Right ventricle myocardium superior (tissue), 1 donor: Measurements from ENCODE around the gene MLLT3. TPM values are rescaled to one million over a fixed set of nuclear protein-coding genes. Genes with fewer than 3 reads are reported as not detected.
"Not testable (repeated sequence)": the region's sequence is repeated elsewhere in the genome, so short reads cannot be mapped to it uniquely, and the experiment has no call there.

Experiments
- ATAC-seq: fragments of 200-7000 bp; cut with Tn5 transposase; one replicate; pipeline ENCODE4 v1.9.1; 2020; ENCODE audit warnings: mild to moderate bottlenecking; ENCODE audit not compliant: poor library complexity
- DNase-seq: peaks from one replicate; pipeline ENCODE4 v3.0.0-alpha.2; 2020
- intact Hi-C: fragments of 100-400 bp; cut with DNase I; formaldehyde crosslinking; loops from one replicate; pipeline ENCODE4 v1.11.2; 2022
- long read RNA-seq: library from polyadenylated mRNA; unstranded; transcript quantifications from one replicate; pipeline ENCODE4 v2.0.0, GENCODE V29; 2021
- total RNA-seq: library from RNA; stranded (reverse); fragmentation: NEBNext Ultra II Directional; extraction: Animal tissue kit (Norgen Biotek cat#: 25700); gene quantifications from one replicate; pipeline ENCODE4 v1.2.1, GENCODE V29; 2021
- donor health status: DM: no; HTN: yes; CAD: no; lungs with severe emphysema.

Gene MLLT3
- total RNA-seq = 11.4 TPM
- long read RNA-seq, full-length matches to known transcripts = 22 of 26 reads
- long read RNA-seq, partial matches to known transcripts = 3 of 26 reads
- long read RNA-seq, other reads (novel, unspliced or antisense) = 1 of 26 reads

DNA sequence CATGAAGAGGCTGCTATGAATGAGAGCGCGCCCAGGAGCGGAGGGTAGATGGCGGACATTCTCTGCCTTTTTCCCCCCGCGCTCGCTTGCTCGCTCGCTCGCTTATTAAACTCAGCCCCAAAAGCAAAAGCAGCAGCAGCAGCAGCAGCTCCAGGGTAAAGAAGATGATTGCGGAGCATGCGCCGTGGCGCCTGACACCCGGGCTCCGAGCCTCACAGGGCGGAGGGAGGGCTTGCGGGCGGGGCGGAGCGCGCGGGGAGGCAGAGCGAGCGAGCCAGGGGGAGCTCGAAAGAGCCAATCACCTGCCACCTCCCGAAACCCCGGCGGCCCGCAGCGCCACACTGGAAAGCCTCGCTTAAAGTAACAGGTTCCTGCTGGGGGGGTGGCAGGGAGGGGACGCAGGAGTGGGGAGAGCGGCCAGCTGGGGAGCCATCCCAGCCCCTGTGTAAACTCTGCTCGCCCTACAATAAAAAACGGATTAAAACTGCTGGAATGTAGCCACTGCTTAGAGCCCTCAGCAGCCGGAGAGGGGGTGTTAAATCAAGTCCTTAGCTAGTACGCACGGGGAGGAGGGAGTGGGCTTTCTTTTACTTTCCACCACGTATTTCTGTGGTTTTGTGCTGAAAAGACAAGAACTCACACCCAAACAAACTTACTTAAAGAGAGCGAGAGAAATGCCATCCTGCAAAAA is at the start of gene MLLT3:
Gene MLLT3, minus strand, starts transcription at position 170 of the 691 bp plus-strand sequence.
- intact Hi-C loops = loop anchor here (5.0 to 10.0 kb wide), 4 partner anchors 60 to 688 kb away; partner anchors contain the start of gene FOCAD
- peak; percentile 95 for ATAC-seq
- peak; percentile 98 for DNase-seq

- intact Hi-C loops = no loop called here
- ATAC-seq (peak; percentile 58), DNase-seq (no peak)
Observed at GRCh38 chr9:20671635-20672034, 49.3 kb upstream of the MLLT3 start.

- intact Hi-C loops = no loop called here
- ATAC-seq = no peak
- no peak for DNase-seq
Observed at GRCh38 chr9:20670395-20670794, 48.1 kb upstream of the MLLT3 start.

- ATAC-seq (no peak), DNase-seq (no peak)
- intact Hi-C loops = no loop called here
Observed at GRCh38 chr9:20664501-20664900, 42.2 kb upstream of the MLLT3 start.

DNA sequence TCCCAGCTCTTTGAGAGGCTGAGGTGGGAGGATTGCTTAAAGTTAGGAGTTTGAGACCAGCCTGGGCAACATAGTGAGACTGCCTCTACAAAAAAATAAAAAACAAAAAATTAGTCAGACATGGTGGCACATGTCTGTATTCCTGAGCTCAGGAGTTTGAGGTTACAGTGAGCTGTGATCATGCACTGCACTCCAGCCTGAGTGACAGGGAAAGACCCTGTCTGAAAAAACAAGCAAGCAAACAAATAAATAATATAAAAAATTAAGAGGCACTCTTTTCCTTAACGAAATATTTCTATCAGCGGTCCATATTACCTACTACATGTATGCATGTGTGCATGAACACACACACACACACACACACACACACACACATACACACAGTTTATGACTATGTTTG is 40.8 kb upstream of the MLLT3 start:
- no peak for ATAC-seq
- intact Hi-C loops = no loop called here
- DNase-seq = no peak

DNA sequence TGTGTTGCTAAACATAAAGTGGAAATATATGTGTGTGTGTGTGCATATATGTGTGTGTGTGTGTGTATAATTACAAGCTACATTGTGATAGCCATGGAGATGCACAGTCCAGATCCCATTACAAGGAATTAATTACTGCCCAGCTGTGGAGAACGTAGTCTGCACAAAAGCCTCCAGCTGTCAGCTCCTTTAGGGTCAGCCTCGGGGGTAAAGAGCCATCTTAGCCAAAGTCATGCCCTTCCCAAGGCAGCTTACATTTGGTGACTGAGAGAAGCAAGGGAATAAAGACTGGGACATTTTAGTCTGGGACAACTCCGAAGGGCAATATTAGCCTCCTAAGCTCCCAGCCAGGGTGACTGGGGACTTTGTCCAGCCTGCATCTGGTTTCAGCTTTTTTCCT is 39.9 kb upstream of the MLLT3 start:
- intact Hi-C loops = no loop called here
- DNase-seq (no peak), ATAC-seq (no peak)

- intact Hi-C loops = no loop called here
- no peak for DNase-seq
- no peak for ATAC-seq
Observed at GRCh38 chr9:20659474-20659967, 37.2 kb upstream of the MLLT3 start.

DNA sequence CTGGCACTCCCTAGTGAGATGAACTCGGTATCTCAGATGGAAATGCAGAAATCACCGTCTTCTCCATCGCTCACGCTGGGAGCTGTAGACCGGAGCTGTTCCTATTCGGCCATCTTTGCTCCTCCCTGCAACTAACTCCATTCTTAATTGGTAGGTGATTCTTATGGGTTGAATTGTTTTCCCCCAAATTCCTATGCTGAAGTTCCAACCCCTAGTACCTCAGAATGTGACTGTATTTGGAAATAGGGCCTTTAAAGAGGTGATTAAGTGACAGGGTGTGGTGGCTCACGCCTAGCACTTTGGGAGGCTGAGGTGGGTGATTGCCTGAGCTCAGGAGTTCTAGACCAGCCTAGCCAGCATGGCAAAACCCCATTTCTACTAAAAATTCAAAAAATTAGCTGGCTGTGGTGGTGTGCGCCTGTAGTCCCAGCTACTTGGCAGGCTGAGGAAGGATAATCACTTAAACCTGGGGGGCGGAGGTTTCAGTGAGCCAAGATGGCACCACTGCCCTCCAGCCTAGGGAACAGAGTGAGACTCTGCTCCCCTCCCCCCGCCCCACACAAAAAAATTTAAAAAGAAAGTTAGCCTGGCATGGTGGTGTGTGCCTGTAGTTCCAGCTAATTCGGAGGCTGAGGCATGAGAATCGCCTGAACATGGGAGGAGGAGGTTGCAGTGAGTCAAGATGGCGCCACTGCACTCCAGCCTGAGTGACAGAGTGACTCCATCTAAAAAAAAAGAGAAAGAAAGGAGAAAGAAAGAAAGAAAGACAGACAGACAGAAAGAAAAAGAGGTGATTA is 36.6 kb upstream of the MLLT3 start:
- no peak for DNase-seq
- peak; percentile 41 for ATAC-seq
- intact Hi-C loops = no loop called here

DNA sequence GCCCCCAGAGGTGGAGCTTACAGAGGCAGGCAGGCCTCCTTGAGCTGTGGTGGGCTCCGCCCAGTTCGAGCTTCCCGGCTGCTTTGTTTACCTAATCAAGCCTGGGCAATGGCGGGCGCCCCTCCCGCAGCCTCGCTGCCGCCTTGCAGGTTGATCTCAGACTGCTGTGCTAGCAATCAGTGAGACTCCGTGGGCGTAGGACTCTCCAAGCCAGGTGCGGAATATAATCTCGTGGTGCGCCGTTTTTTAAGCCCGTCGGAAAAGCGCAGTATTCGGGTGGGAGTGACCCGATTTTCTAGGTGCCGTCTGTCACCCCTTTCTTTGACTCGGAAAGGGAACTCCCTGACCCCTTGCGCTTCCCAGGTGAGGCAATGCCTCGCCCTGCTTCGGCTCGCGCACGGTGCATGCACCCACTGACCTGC is 36.0 kb upstream of the MLLT3 start:
- peak; percentile 46 for DNase-seq
- intact Hi-C loops, ATAC-seq: not testable (repeated sequence)

DNA sequence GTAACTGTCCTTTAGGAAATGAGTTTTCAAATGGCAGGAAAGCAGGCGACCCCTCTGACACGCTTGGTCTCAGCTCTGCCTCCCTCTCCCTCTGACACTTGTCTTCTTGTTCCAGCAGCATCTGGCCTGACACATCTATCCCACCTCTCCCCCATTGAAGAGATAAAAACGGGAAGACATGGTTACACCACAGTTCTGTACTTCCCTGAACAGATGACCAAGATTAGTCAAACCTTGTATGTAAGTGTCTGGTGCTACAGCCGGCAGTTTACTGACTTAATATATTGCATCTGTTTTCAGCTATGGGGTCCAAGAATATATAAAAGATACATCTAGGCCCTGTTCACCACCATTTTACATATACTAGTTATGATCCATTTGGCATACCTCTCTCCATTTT is 29.6 kb upstream of the MLLT3 start:
- intact Hi-C loops = no loop called here
- no peak for DNase-seq
- no peak for ATAC-seq

DNA sequence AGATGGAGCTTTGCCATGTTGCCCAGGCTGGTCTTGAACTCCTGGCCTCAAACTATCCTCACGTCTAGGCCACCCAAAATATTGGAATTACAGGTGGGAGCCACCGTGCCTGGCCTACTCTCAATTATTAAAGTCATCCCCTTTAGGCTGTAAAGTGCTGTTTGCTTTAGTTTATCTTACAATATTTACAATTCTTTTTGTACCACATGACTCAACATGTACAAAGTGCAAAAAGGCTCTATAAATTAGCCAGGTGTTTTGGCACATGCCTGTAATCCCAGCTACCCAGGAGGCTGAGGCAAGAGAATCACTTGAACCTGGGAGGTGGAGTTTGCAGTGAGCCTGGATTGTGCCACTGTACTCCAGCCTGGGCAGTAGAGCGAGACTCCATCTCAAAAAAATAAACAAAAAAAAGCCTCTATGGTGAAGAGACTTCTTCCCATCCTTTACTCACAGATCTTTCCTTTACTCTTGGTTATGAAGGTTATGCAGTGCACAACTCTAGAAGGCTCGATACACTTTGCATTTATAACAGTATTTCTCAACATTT is 28.5 kb upstream of the MLLT3 start:
- no peak for DNase-seq
- intact Hi-C loops = no loop called here
- no peak for ATAC-seq

DNA sequence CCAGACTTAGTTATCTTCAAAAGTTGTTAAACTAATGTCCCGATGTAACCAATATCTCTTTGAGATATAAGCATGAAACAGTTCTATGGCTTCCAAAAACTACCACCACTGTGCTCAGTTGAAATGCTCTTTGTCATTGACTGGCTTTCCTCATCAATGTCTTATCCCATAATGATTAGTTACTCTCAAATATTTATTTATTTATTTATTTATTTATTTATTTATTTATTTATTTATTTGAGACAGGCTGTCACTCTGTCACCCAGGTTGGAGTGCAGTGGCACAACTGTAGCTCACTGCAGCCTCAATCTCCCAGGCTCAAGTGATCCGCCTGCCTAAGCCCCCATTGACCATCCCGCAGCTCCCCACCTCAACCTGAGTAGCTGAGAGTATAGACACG is 28.0 kb upstream of the MLLT3 start:
- intact Hi-C loops = no loop called here
- DNase-seq (no peak), ATAC-seq (no peak)

GRCh38 chr9:20649381-20649780 is 27.1 kb upstream of the MLLT3 start:
- intact Hi-C loops = no loop called here
- no peak for DNase-seq

DNA sequence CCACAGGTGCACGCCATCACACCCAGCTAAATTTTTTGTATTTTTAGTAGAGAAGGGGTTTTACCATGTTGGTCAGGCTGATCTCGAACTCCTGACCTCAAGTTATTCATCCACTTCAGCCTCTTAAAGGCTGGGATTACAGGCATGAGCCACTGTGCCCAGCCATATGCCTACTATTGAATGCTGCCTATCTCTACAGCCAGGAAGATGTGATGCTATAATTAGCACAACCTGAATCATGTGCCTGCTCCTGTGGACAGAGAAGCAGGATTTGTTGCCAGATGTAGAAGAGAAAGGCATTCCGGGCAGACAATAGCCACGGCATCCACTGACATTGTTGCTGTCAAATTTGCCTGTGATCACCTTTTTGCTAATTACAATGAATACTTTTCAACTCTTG is 24.4 kb upstream of the MLLT3 start:
- intact Hi-C loops = no loop called here
- ATAC-seq (peak; percentile 98), DNase-seq (no peak)

More at GRCh38 chr9:20649381-20649780, 27.1 kb upstream of the MLLT3 start:
- no peak for ATAC-seq

GRCh38 chr9:20643660-20644059 is 21.4 kb upstream of the MLLT3 start:
- intact Hi-C loops = no loop called here
- ATAC-seq (no peak), DNase-seq (no peak)

GRCh38 chr9:20642045-20642444 is 19.7 kb upstream of the MLLT3 start:
- no peak for ATAC-seq
- intact Hi-C loops = no loop called here

GRCh38 chr9:20640331-20641187 is 18.3 kb upstream of the MLLT3 start:
- intact Hi-C loops = no loop called here
- peak; percentile 63 for ATAC-seq
- DNase-seq = peak; percentile 80

More at GRCh38 chr9:20642045-20642444, 19.7 kb upstream of the MLLT3 start:
- DNase-seq = no peak

DNA sequence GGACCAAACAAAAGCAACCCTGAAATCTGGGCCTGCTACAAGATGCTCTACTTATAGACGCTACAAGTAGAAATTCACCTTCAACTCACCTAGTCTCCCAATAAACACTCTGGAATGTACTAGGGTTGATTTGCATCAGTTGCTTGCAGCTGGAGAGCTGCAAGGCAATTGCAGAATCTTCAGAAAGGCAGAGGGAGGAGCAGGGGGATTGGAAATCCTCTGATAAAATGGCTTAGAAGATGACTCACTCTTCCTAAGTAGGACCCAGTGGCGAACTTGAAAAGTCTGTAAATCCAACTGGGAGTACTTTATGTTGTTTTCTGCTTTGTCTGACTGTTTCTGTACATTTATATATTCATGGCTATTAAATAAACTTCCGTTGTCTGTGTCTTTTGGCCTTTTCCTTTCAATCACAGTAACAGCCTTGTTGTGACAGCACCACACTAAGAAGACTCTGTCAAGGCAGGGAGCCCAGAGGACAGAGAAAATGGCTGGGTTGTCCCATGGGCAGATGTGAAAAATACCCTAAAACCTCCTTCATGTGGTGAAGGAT is 14.7 kb upstream of the MLLT3 start:
- ATAC-seq = no peak
- intact Hi-C loops = no loop called here
- DNase-seq = no peak
